Fibroblast of the aortic adventitia (primary cell): Measurements from ENCODE around the gene PPIG. TPM values are rescaled to one million over a fixed set of nuclear protein-coding genes. Genes with fewer than 3 reads are reported as not detected.
"Not testable (repeated sequence)": the region's sequence is repeated elsewhere in the genome, so short reads cannot be mapped to it uniquely, and the experiment has no call there.

Source experiments
- DNase-seq: peaks from one replicate; pipeline ENCODE4 v3.0.0-alpha.2; 2010; ENCODE audit warnings: low read depth
- H3K4me3 ChIP-seq: 2 replicates; pipeline ENCODE4 v1.5.1; 2011; ENCODE audit warnings: low read depth, mild to moderate bottlenecking, control low read depth, low read length, moderate library complexity
- total RNA-seq: library from RNA; depleted of rRNA; stranded (reverse); fragments of >200 nt; gene quantifications from 2 replicates; pipeline ENCODE4 v1.2.3, GENCODE V29; 2012; ENCODE audit warnings: low replicate concordance
- TF ChIP-seq, protein P1 (sequence below): IDR thresholded peaks from 2 replicates; pipeline ENCODE4 v1.5.1; 2011; ENCODE audit warnings: mild to moderate bottlenecking, low read length, control low read depth, inconsistent platforms; ENCODE audit not compliant: insufficient read depth

PPIG gene
- total RNA-seq, 1 donor: 43.7 TPM

DNA sequence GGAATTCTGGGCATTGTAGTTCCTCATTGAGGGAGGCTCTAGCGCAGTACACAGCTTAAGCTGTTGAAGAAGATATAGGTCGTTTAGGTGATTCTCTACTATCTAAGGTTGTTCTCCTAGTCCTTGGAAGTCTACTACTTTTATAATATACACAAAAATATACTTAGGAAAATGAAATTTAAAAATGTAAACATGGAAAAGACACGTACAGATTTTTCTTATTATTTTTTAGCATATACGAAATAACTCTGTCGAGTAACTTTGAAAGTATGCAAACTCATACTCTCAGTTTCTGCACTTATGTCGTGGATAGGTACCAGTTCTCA lies 10.2 kb upstream of the PPIG start:
- TF ChIP-seq, protein P1, sequence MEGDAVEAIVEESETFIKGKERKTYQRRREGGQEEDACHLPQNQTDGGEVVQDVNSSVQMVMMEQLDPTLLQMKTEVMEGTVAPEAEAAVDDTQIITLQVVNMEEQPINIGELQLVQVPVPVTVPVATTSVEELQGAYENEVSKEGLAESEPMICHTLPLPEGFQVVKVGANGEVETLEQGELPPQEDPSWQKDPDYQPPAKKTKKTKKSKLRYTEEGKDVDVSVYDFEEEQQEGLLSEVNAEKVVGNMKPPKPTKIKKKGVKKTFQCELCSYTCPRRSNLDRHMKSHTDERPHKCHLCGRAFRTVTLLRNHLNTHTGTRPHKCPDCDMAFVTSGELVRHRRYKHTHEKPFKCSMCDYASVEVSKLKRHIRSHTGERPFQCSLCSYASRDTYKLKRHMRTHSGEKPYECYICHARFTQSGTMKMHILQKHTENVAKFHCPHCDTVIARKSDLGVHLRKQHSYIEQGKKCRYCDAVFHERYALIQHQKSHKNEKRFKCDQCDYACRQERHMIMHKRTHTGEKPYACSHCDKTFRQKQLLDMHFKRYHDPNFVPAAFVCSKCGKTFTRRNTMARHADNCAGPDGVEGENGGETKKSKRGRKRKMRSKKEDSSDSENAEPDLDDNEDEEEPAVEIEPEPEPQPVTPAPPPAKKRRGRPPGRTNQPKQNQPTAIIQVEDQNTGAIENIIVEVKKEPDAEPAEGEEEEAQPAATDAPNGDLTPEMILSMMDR: no peak
- H3K4me3 ChIP-seq: peak overlapping the region; percentile 87
- no peak for DNase-seq

DNA sequence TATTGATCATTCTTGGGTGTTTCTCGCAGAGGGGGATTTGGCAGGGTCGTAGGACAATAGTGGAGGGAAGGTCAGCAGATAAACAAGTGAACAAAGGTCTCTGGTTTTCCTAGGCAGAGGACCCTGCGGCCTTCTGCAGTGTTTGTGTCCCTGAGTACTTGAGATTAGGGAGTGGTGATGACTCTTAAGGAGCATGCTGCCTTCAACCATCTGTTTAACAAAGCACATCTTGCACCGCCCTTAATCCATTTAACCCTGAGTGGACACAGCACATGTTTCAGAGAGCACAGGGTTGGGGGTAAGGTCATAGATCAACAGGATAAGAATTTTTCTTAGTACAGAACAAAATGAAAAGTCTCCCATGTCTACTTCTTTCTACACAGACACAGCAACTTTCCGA lies 9.6 kb upstream of the PPIG start:
- not testable (repeated sequence) for H3K4me3 ChIP-seq

DNA sequence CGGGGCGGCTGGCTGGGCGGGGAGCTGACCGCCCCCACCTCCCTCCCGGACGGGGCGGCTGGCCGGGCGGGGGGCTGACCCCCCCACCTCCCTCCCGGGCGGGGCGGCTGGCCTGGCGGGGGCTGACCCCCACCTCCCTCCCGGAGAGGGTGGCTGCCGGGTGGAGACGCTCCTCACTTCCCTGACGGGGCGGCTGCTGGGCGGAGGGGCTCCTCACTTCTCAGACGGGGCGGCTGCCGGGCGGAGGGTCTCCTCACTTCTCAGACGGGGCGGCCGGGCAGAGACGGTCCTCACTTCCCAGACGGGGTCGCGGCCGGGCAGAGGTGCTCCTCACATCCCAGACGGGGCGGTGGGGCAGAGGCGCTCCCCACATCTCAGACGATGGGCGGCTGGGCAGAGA lies 8.9 kb upstream of the PPIG start:
- H3K4me3 ChIP-seq, DNase-seq: not testable (repeated sequence)

More for the DNA sequence above, 9.6 kb upstream of the PPIG start:
- DNase-seq: not testable (repeated sequence)

DNA sequence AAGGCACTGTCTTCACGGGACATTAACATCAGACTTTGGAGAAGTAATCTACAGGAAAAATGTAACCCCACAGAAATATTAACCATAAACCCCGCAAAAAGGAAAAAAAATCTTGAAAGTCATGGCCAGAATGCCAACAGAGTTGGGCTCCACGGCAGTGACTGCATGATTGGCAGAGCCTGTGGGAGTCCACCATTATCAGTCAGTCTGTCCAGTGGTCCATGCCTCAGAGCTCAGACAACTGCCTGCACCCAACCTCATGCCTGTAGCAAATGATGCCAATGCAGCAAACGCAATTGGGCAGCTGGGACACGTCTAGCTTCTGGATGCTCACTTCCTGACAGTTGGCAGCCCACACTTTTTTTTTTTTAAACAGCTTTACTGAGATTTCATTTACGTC lies 5.1 kb upstream of the PPIG start:
- TF ChIP-seq, protein P1: no peak
- no peak for DNase-seq
- H3K4me3 ChIP-seq: no peak overlapping the region

DNA sequence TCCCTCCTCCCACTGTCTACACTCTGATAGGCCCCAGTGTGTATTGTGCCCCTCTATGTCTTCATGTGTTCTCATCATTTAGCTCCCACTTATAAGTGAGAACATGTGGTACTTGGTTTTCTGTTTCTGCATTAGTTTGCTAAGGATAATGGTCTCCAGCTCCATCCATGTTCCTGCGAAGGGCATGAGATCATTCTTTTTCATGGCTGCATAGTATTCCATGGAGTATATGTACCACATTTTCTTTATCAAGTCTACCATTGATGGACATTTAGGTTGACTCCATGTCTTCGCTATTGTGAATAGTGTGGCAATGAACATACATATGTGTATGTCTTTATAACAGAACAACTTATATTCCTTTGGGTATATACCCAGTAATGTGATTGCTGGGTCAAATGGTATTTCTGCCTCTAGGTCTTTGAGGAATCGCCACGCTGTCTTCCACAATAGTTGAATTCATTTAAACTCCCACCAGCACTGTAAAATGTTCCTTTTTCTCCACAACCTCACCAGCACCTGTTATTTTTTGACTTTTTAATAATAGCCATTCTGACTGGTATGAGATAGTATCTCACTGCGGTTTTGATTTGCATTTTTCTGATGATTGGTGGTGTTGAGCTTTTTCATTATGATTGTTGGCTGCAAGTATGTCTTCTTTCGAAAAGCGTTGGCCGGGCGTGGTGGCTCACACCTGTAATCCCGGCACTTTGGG lies 1.4 kb upstream of the PPIG start:
- DNase-seq, H3K4me3 ChIP-seq: not testable (repeated sequence)

DNA sequence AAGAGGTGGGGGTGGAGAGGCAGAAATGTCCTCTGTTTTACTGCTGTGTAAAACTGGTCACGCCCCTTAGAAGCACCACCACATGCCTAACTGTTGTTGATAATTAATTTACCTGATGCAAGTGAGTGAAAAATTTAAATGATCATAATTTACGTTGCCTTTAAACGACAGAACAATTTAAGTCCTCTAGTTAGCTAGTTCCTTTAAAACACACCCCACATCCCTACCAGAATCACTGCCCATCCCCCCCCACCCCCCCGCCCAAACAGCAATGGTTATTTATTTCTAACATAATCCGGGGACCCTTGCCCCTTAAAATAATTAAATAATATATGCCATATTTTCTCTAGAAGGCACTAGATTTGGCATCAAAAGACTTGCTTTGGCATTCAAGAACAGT lies 633 bp upstream of the PPIG start:
- no peak overlapping the region for H3K4me3 ChIP-seq
- TF ChIP-seq, protein P1: no peak
- no peak for DNase-seq

DNA sequence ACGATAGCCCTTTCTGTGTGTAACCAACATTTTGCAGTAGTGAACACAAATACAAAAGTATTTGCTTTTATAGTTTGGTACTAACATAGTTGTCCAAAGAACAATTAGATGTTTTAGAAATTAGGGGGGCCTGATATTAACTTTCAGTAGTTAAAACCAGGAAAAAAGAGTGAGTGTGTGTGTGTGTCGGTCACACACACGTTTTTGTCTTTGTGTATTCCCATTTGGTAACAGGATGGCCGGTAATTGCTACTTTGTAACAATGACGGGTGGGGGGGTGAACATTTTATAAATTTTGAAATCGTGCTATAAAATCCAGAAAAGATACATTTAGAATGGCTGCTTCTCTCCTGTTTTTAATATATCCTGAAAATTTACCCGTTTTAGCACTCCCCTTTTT lies 1.5 kb downstream of the PPIG start:
- TF ChIP-seq, protein P1: no peak
- DNase-seq: no peak
- H3K4me3 ChIP-seq: peak overlapping the region; percentile 62

DNA sequence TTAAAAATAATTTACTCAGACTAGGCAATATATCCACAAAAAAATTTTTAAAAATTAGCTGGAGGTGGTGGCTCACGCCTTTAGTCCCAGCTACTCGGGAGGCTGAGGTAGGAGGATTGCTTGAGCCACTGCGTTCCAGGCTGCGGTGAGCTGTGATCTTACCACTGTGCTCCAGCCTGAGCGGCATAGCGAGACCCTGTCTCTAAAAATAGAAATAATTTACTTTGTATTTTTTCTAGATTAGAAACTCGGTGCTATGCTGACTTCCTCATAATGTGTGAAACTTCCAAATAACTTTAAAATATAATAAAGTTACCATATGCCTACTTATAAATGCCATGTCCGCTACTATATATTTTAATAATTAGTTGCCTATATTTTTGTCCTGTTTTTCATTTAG lies 6.7 kb downstream of the PPIG start:
- H3K4me3 ChIP-seq: no peak overlapping the region
- TF ChIP-seq, protein P1: no peak
- no peak for DNase-seq

DNA sequence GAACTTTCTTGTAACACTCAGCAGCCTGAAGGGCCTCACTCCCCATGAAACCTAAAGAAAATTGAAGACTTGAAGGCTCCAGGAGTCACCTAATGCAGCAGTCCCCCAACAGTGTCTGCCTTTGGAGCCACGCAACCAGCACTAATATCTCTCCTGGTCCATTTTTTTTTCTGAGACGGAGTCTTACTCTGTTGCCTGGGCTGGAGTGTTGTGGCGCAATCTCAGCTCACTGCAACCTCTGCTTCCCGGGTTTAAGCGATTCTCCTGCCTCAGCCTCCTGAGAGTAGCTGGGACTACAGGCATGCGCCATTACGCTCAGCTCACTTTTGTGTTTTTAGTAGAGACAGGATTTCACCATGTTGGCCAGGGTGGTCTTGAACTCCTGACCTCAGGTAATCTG lies 12.4 kb downstream of the PPIG start:
- not testable (repeated sequence) for DNase-seq

More for the DNA sequence above, 12.4 kb downstream of the PPIG start:
- H3K4me3 ChIP-seq: not testable (repeated sequence)
